Measurements from ENCODE around the gene PHLDB3. TPM values are rescaled to one million over a fixed set of nuclear protein-coding genes. Genes with fewer than 3 reads are reported as not detected.

PHLDB3 gene
- total and polyA plus RNA-seq, 7 experiments from 2014 or later, result 4.5 to 98.8 (median 37.8) TPM

DNA sequence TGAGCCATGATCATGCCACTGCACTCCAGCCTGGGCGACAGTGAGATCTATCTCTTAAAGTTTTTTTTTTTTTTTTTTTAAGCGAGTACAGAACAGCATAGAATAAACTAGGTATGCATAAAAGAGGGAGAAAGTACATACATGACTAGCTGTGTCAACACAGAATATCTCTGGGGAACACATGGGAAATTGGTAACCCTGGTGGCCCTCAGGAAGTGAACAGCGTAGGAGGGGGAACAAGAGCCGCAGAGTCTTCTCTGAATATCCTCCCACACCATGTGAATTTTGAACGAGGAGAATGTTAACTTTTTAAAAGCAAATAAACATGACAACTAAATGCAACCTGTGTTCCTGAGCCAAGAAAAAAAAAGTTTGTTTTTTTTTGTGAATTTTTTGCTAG is 15.2 kb downstream of the PHLDB3 start:
- Histone ChIP-seq H3K27ac (ENCODE audit: low read depth, low read length) (peak overlapping the region; percentile 7), H3K9me3 (ENCODE audit: control insufficient read depth in 2 of 3, low read length in 3 of 3) (no peaks in the 10 kb centered on the region), H3K4me1 (ENCODE audit: control insufficient read depth in 2 of 2, insufficient read depth in 2 of 2, low read length in 2 of 2) (no peaks in the 10 kb centered on the region), H3K27me3 (ENCODE audit: control insufficient read depth in 2 of 2, insufficient read depth in 2 of 2, low read length in 2 of 2) (no peaks in the 10 kb centered on the region), H3K36me3 (ENCODE audit: control insufficient read depth in 2 of 3, insufficient read depth in 3 of 3, low read length in 3 of 3) (peaks cover 0 to 17% (median 0%) of the 10 kb centered on the region in 3 experiments), H3K4me3 (ENCODE audit: low read length) (no peak overlapping the region)
- Mint-ChIP-seq H3K9me3 (no peaks in the 10 kb centered on the region), H3K4me1 (peaks cover 0 to 13% (median 6%) of the 10 kb centered on the region in 7 donors), H3K4me3 (no peak overlapping the region), H3K27ac (peak overlapping the region in 6 of 9 donors; percentile 39 to 88 (median 62)), H3K27me3 (no peaks in the 10 kb centered on the region), H3K36me3 (no peaks in the 10 kb centered on the region)
- DNase-seq (no peak), ATAC-seq (no peak)
- intact Hi-C loops (cut with micrococcal nuclease), result no loop called here
- ChIA-PET POLR2A (interaction anchor here (0.6 to 0.7 kb wide), 2 partner anchors 26 to 164 kb away, joined by 3 read pairs; no protein-coding TSS in a partner anchor), CTCF (no interaction called here)

DNA sequence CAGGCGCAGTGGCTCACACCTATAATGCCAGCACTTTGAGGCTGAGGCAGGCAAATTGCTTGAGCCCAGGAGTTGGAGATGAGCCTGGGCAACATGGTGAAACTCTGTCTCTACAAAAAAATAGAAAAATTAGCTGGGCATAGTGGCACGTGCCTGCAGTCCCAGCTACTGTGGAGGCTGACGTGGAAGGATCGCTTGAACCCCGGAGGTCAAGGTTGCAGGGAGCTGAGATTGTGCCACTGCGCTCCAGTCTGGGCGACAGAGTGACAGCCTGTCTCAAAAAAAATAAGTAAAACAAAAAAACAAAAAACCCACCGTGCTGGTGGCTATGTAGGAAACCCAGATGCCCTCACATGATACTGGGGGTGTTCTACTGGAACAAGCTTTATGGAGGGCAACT is 16.4 kb downstream of the PHLDB3 start:
- Histone ChIP-seq H3K4me3 (ENCODE audit: low read length) (no peak overlapping the region), H3K9me3 (ENCODE audit: control insufficient read depth in 2 of 3, low read length in 3 of 3) (no peaks in the 10 kb centered on the region), H3K27me3 (ENCODE audit: control insufficient read depth in 2 of 2, insufficient read depth in 2 of 2, low read length in 2 of 2) (no peaks in the 10 kb centered on the region), H3K36me3 (ENCODE audit: control insufficient read depth in 2 of 3, insufficient read depth in 3 of 3, low read length in 3 of 3) (peaks cover 0 to 14% (median 0%) of the 10 kb centered on the region in 3 experiments), H3K27ac (ENCODE audit: low read depth, low read length) (no peak overlapping the region), H3K4me1 (ENCODE audit: control insufficient read depth in 2 of 2, insufficient read depth in 2 of 2, low read length in 2 of 2) (no peaks in the 10 kb centered on the region)
- ATAC-seq (no peak), DNase-seq (no peak)
- H3K27ac Mint-ChIP-seq, result no peak overlapping the region
- intact Hi-C loops (cut with micrococcal nuclease), result no loop called here
- H3K36me3 Mint-ChIP-seq, result no peaks in the 10 kb centered on the region
- H3K27me3 Mint-ChIP-seq, result no peaks in the 10 kb centered on the region
- no peaks in the 10 kb centered on the region for H3K9me3 Mint-ChIP-seq
- ChIA-PET POLR2A (no interaction called here), CTCF (interaction anchor here (0.7 kb wide), 1 partner anchor 25 kb away, joined by 4 read pairs; no protein-coding TSS in a partner anchor)
- no peak overlapping the region for H3K4me3 Mint-ChIP-seq
- peaks cover 0 to 13% (median 6%) of the 10 kb centered on the region in 7 donors for H3K4me1 Mint-ChIP-seq

- CTCF ChIA-PET, result no interaction called here
- Histone ChIP-seq H3K27ac (ENCODE audit: low read depth, low read length) (no peak overlapping the region), H3K36me3 (ENCODE audit: control insufficient read depth in 2 of 3, insufficient read depth in 3 of 3, low read length in 3 of 3) (peaks cover 0 to 10% (median 0%) of the 10 kb centered on the region in 3 experiments), H3K27me3 (ENCODE audit: control insufficient read depth in 2 of 2, insufficient read depth in 2 of 2, low read length in 2 of 2) (no peaks in the 10 kb centered on the region), H3K4me3 (ENCODE audit: low read length) (no peak overlapping the region), H3K4me1 (ENCODE audit: control insufficient read depth in 2 of 2, insufficient read depth in 2 of 2, low read length in 2 of 2) (no peaks in the 10 kb centered on the region), H3K9me3 (ENCODE audit: control insufficient read depth in 2 of 3, low read length in 3 of 3) (no peaks in the 10 kb centered on the region)
- Mint-ChIP-seq H3K27me3 (no peaks in the 10 kb centered on the region), H3K4me1 (peaks cover 0 to 13% (median 6%) of the 10 kb centered on the region in 7 donors), H3K9me3 (no peaks in the 10 kb centered on the region), H3K36me3 (peaks cover 0 to 11% (median 0%) of the 10 kb centered on the region in 5 donors), H3K4me3 (no peak overlapping the region), H3K27ac (no peak overlapping the region)
- DNase-seq (no peak), ATAC-seq (no peak)
- intact Hi-C loops (cut with micrococcal nuclease), result no loop called here
- POLR2A ChIA-PET, result interaction anchor here (0.6 to 1.2 kb wide), 2 partner anchors 16 to 21 kb away, joined by 3 to 5 read pairs; partner anchors contain the start of gene LYPD3
Measured at GRCh38 chr19:43486412-43486811, 18.1 kb downstream of the PHLDB3 start.

- no peak for ATAC-seq
- H3K4me1 ChIP-seq (ENCODE audit: control insufficient read depth in 2 of 2, insufficient read depth in 2 of 2, low read length in 2 of 2), result no peaks in the 10 kb centered on the region
- no peak overlapping the region for H3K27ac Mint-ChIP-seq
Measured at GRCh38 chr19:43485951-43486350, 18.6 kb downstream of the PHLDB3 start.

DNA sequence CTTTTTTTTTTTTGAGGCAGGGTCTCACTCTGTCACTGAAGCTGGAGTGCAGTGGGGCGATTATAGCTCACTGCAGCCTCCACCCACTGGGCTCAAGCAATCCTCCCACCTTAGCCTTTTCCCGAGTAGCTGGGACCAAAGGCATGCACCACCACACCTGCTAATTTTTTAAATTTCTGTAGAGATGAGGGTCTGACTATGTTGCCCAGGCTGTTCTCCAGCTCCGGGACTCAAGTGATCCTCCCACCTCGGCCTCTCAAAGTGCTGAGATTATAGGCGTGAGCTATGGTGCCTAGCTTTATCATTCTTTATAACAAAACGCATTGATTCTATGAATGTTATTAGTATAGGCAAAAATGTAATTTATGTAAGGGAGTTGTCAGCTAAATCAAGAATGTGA is 21.3 kb downstream of the PHLDB3 start:
- H3K27me3 Mint-ChIP-seq, result no peaks in the 10 kb centered on the region
- peaks cover 0 to 2% (median 0%) of the 10 kb centered on the region in 7 donors for H3K4me1 Mint-ChIP-seq
- Histone ChIP-seq H3K4me1 (ENCODE audit: control insufficient read depth in 2 of 2, insufficient read depth in 2 of 2, low read length in 2 of 2) (no peaks in the 10 kb centered on the region), H3K9me3 (ENCODE audit: control insufficient read depth in 2 of 3, low read length in 3 of 3) (no peaks in the 10 kb centered on the region), H3K36me3 (ENCODE audit: control insufficient read depth in 2 of 3, insufficient read depth in 3 of 3, low read length in 3 of 3) (peaks cover 0 to 13% (median 0%) of the 10 kb centered on the region in 3 experiments), H3K4me3 (ENCODE audit: low read length) (no peak overlapping the region), H3K27ac (ENCODE audit: low read depth, low read length) (no peak overlapping the region), H3K27me3 (ENCODE audit: control insufficient read depth in 2 of 2, insufficient read depth in 2 of 2, low read length in 2 of 2) (no peaks in the 10 kb centered on the region)
- no peak overlapping the region for H3K4me3 Mint-ChIP-seq
- H3K36me3 Mint-ChIP-seq, result peaks cover 0 to 18% (median 0%) of the 10 kb centered on the region in 5 donors
- intact Hi-C loops (cut with micrococcal nuclease), result no loop called here
- H3K27ac Mint-ChIP-seq, result peak overlapping the region in 1 of 9 donors; percentile 8
- ATAC-seq (no peak), DNase-seq (no peak)
- ChIA-PET POLR2A (interaction anchor here (1.0 to 1.7 kb wide), 2 partner anchors 12 to 21 kb away, joined by 3 to 7 read pairs; partner anchors contain the start of gene PHLDB3), CTCF (interaction anchor here (1.0 kb wide), 2 partner anchors 41 to 52 kb away, joined by 3 to 4 read pairs; no protein-coding TSS in a partner anchor)
- no peaks in the 10 kb centered on the region for H3K9me3 Mint-ChIP-seq

More at GRCh38 chr19:43485951-43486350, 18.6 kb downstream of the PHLDB3 start:
- Histone ChIP-seq H3K27me3 (ENCODE audit: control insufficient read depth in 2 of 2, insufficient read depth in 2 of 2, low read length in 2 of 2) (no peaks in the 10 kb centered on the region), H3K36me3 (ENCODE audit: control insufficient read depth in 2 of 3, insufficient read depth in 3 of 3, low read length in 3 of 3) (peaks cover 0 to 10% (median 0%) of the 10 kb centered on the region in 3 experiments), H3K27ac (ENCODE audit: low read depth, low read length) (no peak overlapping the region), H3K4me3 (ENCODE audit: low read length) (no peak overlapping the region), H3K9me3 (ENCODE audit: control insufficient read depth in 2 of 3, low read length in 3 of 3) (no peaks in the 10 kb centered on the region)
- Mint-ChIP-seq H3K9me3 (no peaks in the 10 kb centered on the region), H3K36me3 (peaks cover 0 to 11% (median 0%) of the 10 kb centered on the region in 5 donors), H3K4me1 (peaks cover 0 to 13% (median 6%) of the 10 kb centered on the region in 7 donors), H3K4me3 (no peak overlapping the region), H3K27me3 (no peaks in the 10 kb centered on the region)
- DNase-seq, result no peak
- POLR2A ChIA-PET, result interaction anchor here (1.2 kb wide), 1 partner anchor 16 kb away, joined by 5 read pairs; no protein-coding TSS in a partner anchor
- intact Hi-C loops (cut with micrococcal nuclease), result no loop called here
- CTCF ChIA-PET, result no interaction called here

- H3K9me3 Mint-ChIP-seq, result no peaks in the 10 kb centered on the region
- no peaks in the 10 kb centered on the region for H3K4me1 ChIP-seq (ENCODE audit: control insufficient read depth in 2 of 2, insufficient read depth in 2 of 2, low read length in 2 of 2)
- CTCF ChIA-PET, result interaction anchor here (1.0 kb wide), 1 partner anchor 51 kb away, joined by 3 read pairs; no protein-coding TSS in a partner anchor
- H3K27ac Mint-ChIP-seq, result peak overlapping the region in 2 of 9 donors; percentile 44 to 53
- H3K9me3 ChIP-seq (ENCODE audit: control insufficient read depth in 2 of 3, low read length in 3 of 3), result no peaks in the 10 kb centered on the region
- POLR2A ChIA-PET, result interaction anchor here (0.6 to 1.7 kb wide), 2 partner anchors 22 to 400 kb away, joined by 4 to 7 read pairs; partner anchors contain the start of gene PHLDB3
- ATAC-seq (no peak), DNase-seq (no peak)
- H3K27me3 ChIP-seq (ENCODE audit: control insufficient read depth in 2 of 2, insufficient read depth in 2 of 2, low read length in 2 of 2), result no peaks in the 10 kb centered on the region
- no peak overlapping the region for H3K4me3 Mint-ChIP-seq
- H3K36me3 Mint-ChIP-seq, result peaks cover 0 to 24% (median 0%) of the 10 kb centered on the region in 5 donors
- peaks cover 0 to 19% (median 0%) of the 10 kb centered on the region in 3 experiments for H3K36me3 ChIP-seq (ENCODE audit: control insufficient read depth in 2 of 3, insufficient read depth in 3 of 3, low read length in 3 of 3)
- intact Hi-C loops (cut with micrococcal nuclease), result no loop called here
- no peak overlapping the region for H3K27ac ChIP-seq (ENCODE audit: low read depth, low read length)
- peaks cover 0 to 2% (median 0%) of the 10 kb centered on the region in 7 donors for H3K4me1 Mint-ChIP-seq
- H3K4me3 ChIP-seq (ENCODE audit: low read length), result no peak overlapping the region
- no peaks in the 10 kb centered on the region for H3K27me3 Mint-ChIP-seq
Measured at GRCh38 chr19:43482193-43482592, 22.4 kb downstream of the PHLDB3 start.

DNA sequence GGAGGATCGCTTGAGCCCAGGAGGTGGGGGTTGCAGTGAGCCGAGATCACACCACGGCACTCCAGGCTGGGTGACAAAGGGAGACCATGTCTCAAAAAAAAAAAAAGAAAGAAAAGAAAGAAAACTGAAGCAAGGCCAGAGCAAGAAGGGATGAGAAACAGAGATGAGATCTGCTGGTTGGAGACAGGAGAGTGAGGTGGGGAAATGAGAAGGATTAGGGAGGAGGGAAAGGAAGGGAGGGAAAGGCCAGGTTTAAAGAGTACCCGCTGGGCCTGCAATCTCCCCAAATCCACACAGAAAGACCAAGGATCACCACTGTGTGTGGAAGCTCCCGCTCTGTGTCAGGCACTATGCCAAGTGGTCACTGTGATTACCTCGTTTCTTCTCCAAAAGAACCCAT is 22.8 kb downstream of the PHLDB3 start:
- H3K27ac Mint-ChIP-seq, result peak overlapping the region in 5 of 9 donors; percentile 43 to 56 (median 51)

More for the DNA sequence above, 22.8 kb downstream of the PHLDB3 start:
- ATAC-seq (no peak), DNase-seq (no peak)
- Histone ChIP-seq H3K9me3 (ENCODE audit: control insufficient read depth in 2 of 3, low read length in 3 of 3) (no peaks in the 10 kb centered on the region), H3K4me1 (ENCODE audit: control insufficient read depth in 2 of 2, insufficient read depth in 2 of 2, low read length in 2 of 2) (no peaks in the 10 kb centered on the region), H3K27ac (ENCODE audit: low read depth, low read length) (no peak overlapping the region), H3K4me3 (ENCODE audit: low read length) (no peak overlapping the region), H3K27me3 (ENCODE audit: control insufficient read depth in 2 of 2, insufficient read depth in 2 of 2, low read length in 2 of 2) (no peaks in the 10 kb centered on the region), H3K36me3 (ENCODE audit: control insufficient read depth in 2 of 3, insufficient read depth in 3 of 3, low read length in 3 of 3) (peaks cover 0 to 19% (median 0%) of the 10 kb centered on the region in 3 experiments)
- no peaks in the 10 kb centered on the region for H3K27me3 Mint-ChIP-seq
- H3K4me3 Mint-ChIP-seq, result no peak overlapping the region
- H3K9me3 Mint-ChIP-seq, result no peaks in the 10 kb centered on the region
- H3K36me3 Mint-ChIP-seq, result peaks cover 0 to 24% (median 0%) of the 10 kb centered on the region in 5 donors
- CTCF ChIA-PET, result no interaction called here
- POLR2A ChIA-PET, result no interaction called here
- peaks cover 0 to 2% (median 0%) of the 10 kb centered on the region in 7 donors for H3K4me1 Mint-ChIP-seq
- intact Hi-C loops (cut with micrococcal nuclease), result no loop called here
